SU-DHL-6 (cell line): Measurements from ENCODE around the gene CLEC11A.
"Not testable (repeated sequence)": the region's sequence is repeated elsewhere in the genome, so short reads cannot be mapped to it uniquely, and the experiment has no call there.

Source experiments
- H2AFZ ChIP-seq: fragments of 200-600 bp; sonication (generic); 2 replicates; pipeline ENCODE4 v1.6.1; 2014; ENCODE audit warnings: low read depth, mild to moderate bottlenecking, moderate library complexity, mixed read lengths, antibody characterized with exemption, low read length; ENCODE audit not compliant: severe bottlenecking
- H3F3A ChIP-seq: fragments of 200-600 bp; shearing (Covaris generic); 2 replicates; pipeline ENCODE4 v1.6.0; 2016; ENCODE audit warnings: antibody characterized with exemption, mild to moderate bottlenecking; ENCODE audit not compliant: insufficient read depth
- H3K27ac ChIP-seq: fragments of 200-600 bp; sonication (generic); 2 replicates; pipeline ENCODE4 v1.5.1; 2016; ENCODE audit warnings: low read depth, mild to moderate bottlenecking, low read length, moderate library complexity, mixed read lengths
- H3K27me3 ChIP-seq: fragments of 200-600 bp; sonication (generic), shearing (Covaris generic); 2 replicates; pipeline ENCODE4 v1.6.0; 2014; ENCODE audit warnings: mild to moderate bottlenecking, low read length
- H3K36me3 ChIP-seq: fragments of 200-600 bp; sonication (generic); 2 replicates; pipeline ENCODE4 v1.6.1; 2014; ENCODE audit warnings: mild to moderate bottlenecking, low read length, mixed read lengths
- H3K4me2 ChIP-seq: fragments of 300-600, 200-600 bp; shearing (Covaris generic), sonication (generic); 2 replicates; pipeline ENCODE4 v1.6.0; 2014; ENCODE audit warnings: low read length, low read depth, mild to moderate bottlenecking; ENCODE audit not compliant: poor library complexity, severe bottlenecking
- H3K4me3 ChIP-seq: fragments of 200-600 bp; sonication (generic); 2 replicates; pipeline ENCODE4 v1.5.1; 2014; ENCODE audit warnings: antibody characterized with exemption, low read length, mild to moderate bottlenecking, mixed read lengths; ENCODE audit not compliant: insufficient read depth, poor library complexity, severe bottlenecking
- H3K79me2 ChIP-seq: fragments of 200-600 bp; sonication (generic); 2 replicates; pipeline ENCODE4 v1.6.1; 2014; ENCODE audit warnings: mild to moderate bottlenecking, low read length, moderate library complexity; ENCODE audit not compliant: insufficient read depth
- H3K9ac ChIP-seq: fragments of 200-600 bp; sonication (generic); 2 replicates; pipeline ENCODE4 v1.7.0; 2014; ENCODE audit warnings: mild to moderate bottlenecking, low read length
- H3K9me2 ChIP-seq: fragments of 200-600 bp; sonication (generic); replicated peaks from 2 replicates; pipeline ENCODE4 v1.6.1; 2014; ENCODE audit warnings: low read length; ENCODE audit not compliant: insufficient read depth
- H3K9me3 ChIP-seq: fragments of 200-600 bp; sonication (generic); 2 replicates; pipeline ENCODE4 v1.6.1; 2014; ENCODE audit warnings: low read length, mixed read lengths; ENCODE audit not compliant: insufficient read depth
- H4K20me1 ChIP-seq: fragments of 200-600 bp; sonication (generic); 2 replicates; pipeline ENCODE4 v1.6.1; 2014; ENCODE audit warnings: low read depth, mild to moderate bottlenecking, antibody characterized with exemption, low read length, moderate library complexity, mixed read lengths
- CTCF ChIP-seq: fragments of 200-600 bp; sonication (generic); IDR thresholded peaks from one replicate; pipeline ENCODE4 v1.5.1; 2017; ENCODE audit warnings: antibody characterized with exemption, mild to moderate bottlenecking, low read length, moderate library complexity; ENCODE audit not compliant: insufficient read depth, poor library complexity, severe bottlenecking
- EZH2phosphoT487 ChIP-seq: fragments of 200-600 bp; sonication (generic), shearing (Covaris generic); conservative IDR thresholded peaks from 2 replicates; pipeline ENCODE4 v1.6.1; 2018; ENCODE audit warnings: mild to moderate bottlenecking, antibody characterized with exemption, low read length, moderate library complexity, mixed read lengths

The CLEC11A gene

GRCh38 chr19:50768277-50768676 is 45.1 kb downstream of the CLEC11A start:
- TF ChIP-seq CTCF (no peak), EZH2phosphoT487 (no peak)
- no peaks in the 10 kb centered on the region for H3K27me3 ChIP-seq
- H3F3A ChIP-seq, result no peaks in the 10 kb centered on the region
- no peaks in the 10 kb centered on the region for H3K9me2 ChIP-seq
- no peak overlapping the region for H3K9ac ChIP-seq
- H3K27ac ChIP-seq, result no peak overlapping the region
- H3K9me3 ChIP-seq, result no peaks in the 10 kb centered on the region
- no peak overlapping the region for H3K4me3 ChIP-seq
- H4K20me1 ChIP-seq, result no peaks in the 10 kb centered on the region
- H3K36me3 ChIP-seq, result no peaks in the 10 kb centered on the region
- no peak overlapping the region for H3K4me2 ChIP-seq
- no peak overlapping the region for H2AFZ ChIP-seq
- no peaks in the 10 kb centered on the region for H3K79me2 ChIP-seq

- not testable (repeated sequence) for H3K27me3 ChIP-seq, H3K9me2 ChIP-seq, H3K27ac ChIP-seq, H3K9me3 ChIP-seq, H3K9ac ChIP-seq, H3K4me2 ChIP-seq, H3K4me3 ChIP-seq, H3K79me2 ChIP-seq, H4K20me1 ChIP-seq, H3K36me3 ChIP-seq, H2AFZ ChIP-seq, H3F3A ChIP-seq
These were observed 47.0 kb downstream of the CLEC11A start, which contains the start of gene GPR32 for GRCh38 chr19:50770164-50770563. GPR32 (plus strand) TSS chr19:50770464; CDS start chr19:50770601, 137 bp downstream.

GRCh38 chr19:50770888-50771287 is 47.7 kb downstream of the CLEC11A start:
- Histone ChIP-seq H3K9me2 (no peaks in the 10 kb centered on the region), H3K79me2 (no peaks in the 10 kb centered on the region), H3K4me3 (no peak overlapping the region), H2AFZ (no peak overlapping the region), H3K9ac (no peak overlapping the region), H3K27me3 (no peaks in the 10 kb centered on the region), H3K36me3 (no peaks in the 10 kb centered on the region), H3K9me3 (no peaks in the 10 kb centered on the region), H3K27ac (no peak overlapping the region), H3K4me2 (no peak overlapping the region), H4K20me1 (no peaks in the 10 kb centered on the region), H3F3A (no peaks in the 10 kb centered on the region)
- no peak for TF ChIP-seq CTCF
- no peak for TF ChIP-seq EZH2phosphoT487

- TF ChIP-seq EZH2phosphoT487 (no peak), CTCF (no peak)
- H3K9ac ChIP-seq, result no peak overlapping the region
- no peaks in the 10 kb centered on the region for H3K9me3 ChIP-seq
- H3K4me3 ChIP-seq, result no peak overlapping the region
- H3K27me3 ChIP-seq, result no peaks in the 10 kb centered on the region
- no peak overlapping the region for H3K27ac ChIP-seq
- no peaks in the 10 kb centered on the region for H3K79me2 ChIP-seq
- H3F3A ChIP-seq, result no peaks in the 10 kb centered on the region
- no peak overlapping the region for H3K4me2 ChIP-seq
- no peaks in the 10 kb centered on the region for H3K9me2 ChIP-seq
- no peak overlapping the region for H2AFZ ChIP-seq
- no peaks in the 10 kb centered on the region for H4K20me1 ChIP-seq
- no peaks in the 10 kb centered on the region for H3K36me3 ChIP-seq
These were observed 49.3 kb downstream of the CLEC11A start for GRCh38 chr19:50772476-50772875.

- not testable (repeated sequence) for H3K9ac ChIP-seq, H3F3A ChIP-seq, H3K4me2 ChIP-seq, H4K20me1 ChIP-seq, H3K9me3 ChIP-seq, H3K79me2 ChIP-seq, H3K36me3 ChIP-seq, H3K27ac ChIP-seq, H3K27me3 ChIP-seq, H3K4me3 ChIP-seq, H3K9me2 ChIP-seq, H2AFZ ChIP-seq
These were observed 49.7 kb downstream of the CLEC11A start for GRCh38 chr19:50772912-50773311.

- not testable (repeated sequence) for H3K9me2 ChIP-seq
These were observed 50.3 kb downstream of the CLEC11A start for GRCh38 chr19:50773454-50773853.

More at GRCh38 chr19:50773454-50773853, 50.3 kb downstream of the CLEC11A start:
- H3K27me3 ChIP-seq, H3F3A ChIP-seq, H3K9me3 ChIP-seq, H3K4me3 ChIP-seq, H2AFZ ChIP-seq, H3K36me3 ChIP-seq, H4K20me1 ChIP-seq, H3K27ac ChIP-seq, H3K79me2 ChIP-seq, H3K9ac ChIP-seq, H3K4me2 ChIP-seq: not testable (repeated sequence)
